K562 (cell line): ENCODE data around the gene CSF3. TPM values are rescaled to one million over a fixed set of nuclear protein-coding genes. Genes with fewer than 3 reads are reported as not detected.

ENCODE experiments used
- polyA plus RNA-seq, 8 experiments: library from polyadenylated mRNA; depleted of rRNA in 4 of 8; stranded (reverse) in 5 of 8; unstranded in 3 of 8; fragments of >200 nt; fragmentation: Nextera tagmentation in 2 of 8; fragmentation: Illumina TruSeq in 1 of 8; extraction: Ambion mirVana in 2 of 8; extraction: Trizol in 1 of 8; gene quantifications; 2 replicates each; pipeline versions ENCODE4 v1.2.1 to v1.2.3, GENCODE V29; 2011 to 2014; ENCODE audit warnings: inconsistent platforms in 1 of 8, missing spikeins in 1 of 8
- total RNA-seq, 7 experiments: library from RNA; depleted of rRNA in 6 of 7; stranded (reverse); fragments of >200 nt in 6 of 7; fragmentation: Illumina TruSeq in 2 of 7; extraction: Trizol in 2 of 7; gene quantifications; 2 replicates each; pipeline versions ENCODE4 v1.2.1 to v1.2.3, GENCODE V29; 2011 to 2021; ENCODE audit warnings: low replicate concordance in 1 of 7
- TF ChIP-seq, protein P1 (sequence below), 2 experiments: fragments of 450-650 bp in 1 of 2; sonication (generic) in 1 of 2; formaldehyde crosslinking in 1 of 2; IDR thresholded peaks; 2 replicates each; pipeline versions ENCODE4 v1.7.1 to v1.9.0; 2016 to 2022; ENCODE audit warnings: inconsistent platforms in 1 of 2, mild to moderate bottlenecking in 1 of 2, missing genetic modification reagents in 1 of 2

Gene CSF3
- total and polyA plus RNA-seq, 9 of the 15 experiments (the other 6 are each of a cell fraction or from before 2014, with no cell fraction given), result 0.19 TPM; not detected in 8

DNA sequence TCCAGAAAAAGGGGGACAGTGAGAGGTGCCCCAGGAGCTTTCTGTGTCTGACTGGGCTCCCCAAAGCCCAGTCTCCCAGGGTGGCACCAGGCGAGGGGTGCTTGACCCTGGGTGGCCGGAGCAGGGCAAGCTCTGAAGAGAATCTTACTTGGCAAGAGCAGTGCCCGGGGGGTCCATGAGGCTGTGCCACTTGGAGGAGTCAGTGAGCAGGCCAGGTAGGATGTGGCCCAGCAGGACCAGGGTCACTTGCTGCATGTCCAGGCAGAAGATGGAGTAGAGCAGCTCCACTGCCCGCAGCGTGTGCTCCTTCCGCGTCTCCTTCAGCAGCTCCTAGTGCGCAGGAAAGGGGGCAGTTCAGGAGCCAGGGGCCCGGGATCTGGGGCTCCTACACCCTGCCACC, 7.3 kb downstream of the CSF3 start (continued):
- TF ChIP-seq, protein P1, sequence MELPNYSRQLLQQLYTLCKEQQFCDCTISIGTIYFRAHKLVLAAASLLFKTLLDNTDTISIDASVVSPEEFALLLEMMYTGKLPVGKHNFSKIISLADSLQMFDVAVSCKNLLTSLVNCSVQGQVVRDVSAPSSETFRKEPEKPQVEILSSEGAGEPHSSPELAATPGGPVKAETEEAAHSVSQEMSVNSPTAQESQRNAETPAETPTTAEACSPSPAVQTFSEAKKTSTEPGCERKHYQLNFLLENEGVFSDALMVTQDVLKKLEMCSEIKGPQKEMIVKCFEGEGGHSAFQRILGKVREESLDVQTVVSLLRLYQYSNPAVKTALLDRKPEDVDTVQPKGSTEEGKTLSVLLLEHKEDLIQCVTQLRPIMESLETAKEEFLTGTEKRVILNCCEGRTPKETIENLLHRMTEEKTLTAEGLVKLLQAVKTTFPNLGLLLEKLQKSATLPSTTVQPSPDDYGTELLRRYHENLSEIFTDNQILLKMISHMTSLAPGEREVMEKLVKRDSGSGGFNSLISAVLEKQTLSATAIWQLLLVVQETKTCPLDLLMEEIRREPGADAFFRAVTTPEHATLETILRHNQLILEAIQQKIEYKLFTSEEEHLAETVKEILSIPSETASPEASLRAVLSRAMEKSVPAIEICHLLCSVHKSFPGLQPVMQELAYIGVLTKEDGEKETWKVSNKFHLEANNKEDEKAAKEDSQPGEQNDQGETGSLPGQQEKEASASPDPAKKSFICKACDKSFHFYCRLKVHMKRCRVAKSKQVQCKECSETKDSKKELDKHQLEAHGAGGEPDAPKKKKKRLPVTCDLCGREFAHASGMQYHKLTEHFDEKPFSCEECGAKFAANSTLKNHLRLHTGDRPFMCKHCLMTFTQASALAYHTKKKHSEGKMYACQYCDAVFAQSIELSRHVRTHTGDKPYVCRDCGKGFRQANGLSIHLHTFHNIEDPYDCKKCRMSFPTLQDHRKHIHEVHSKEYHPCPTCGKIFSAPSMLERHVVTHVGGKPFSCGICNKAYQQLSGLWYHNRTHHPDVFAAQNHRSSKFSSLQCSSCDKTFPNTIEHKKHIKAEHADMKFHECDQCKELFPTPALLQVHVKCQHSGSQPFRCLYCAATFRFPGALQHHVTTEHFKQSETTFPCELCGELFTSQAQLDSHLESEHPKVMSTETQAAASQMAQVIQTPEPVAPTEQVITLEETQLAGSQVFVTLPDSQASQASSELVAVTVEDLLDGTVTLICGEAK (IDR thresholded peaks at IDR 0.05), result no peak
- TF ChIP-seq, protein P1 (CRISPR knock-in tag; IDR thresholded peaks at IDR 0.05), result no peak
